Activated naive CD4-positive, alpha-beta T cell treated with anti-CD3 and anti-CD28 coated beads for 36 hours (primary cell): Measurements from ENCODE around the gene DYNC1I1. TPM values are rescaled to one million over a fixed set of nuclear protein-coding genes. Genes with fewer than 3 reads are reported as not detected.

ENCODE experiments used
- total RNA-seq, 2 experiments: library from RNA; stranded (reverse); gene quantifications; one replicate each; pipeline ENCODE4 v1.2.3, GENCODE V29; 2021

DYNC1I1 gene
- total RNA-seq, 2 experiments from 2014 or later: not detected

Other genes starting within 250 kb of the DYNC1I1 start
- not detected for gene PDK4, start 176.0 kb upstream of the DYNC1I1 start, total RNA-seq